ENCODE data around the gene CABP7. TPM values are rescaled to one million over a fixed set of nuclear protein-coding genes. Genes with fewer than 3 reads are reported as not detected.
A peak's percentile ranks its signal among the peaks of the same experiment; 100 is the strongest.
"Not testable (repeated sequence)": the region's sequence is repeated elsewhere in the genome, so short reads cannot be mapped to it uniquely, and the experiment has no call there.

Gene CABP7
- polyA plus RNA-seq, 3 donors = 0.11 to 0.12 TPM; not detected in 1

DNA sequence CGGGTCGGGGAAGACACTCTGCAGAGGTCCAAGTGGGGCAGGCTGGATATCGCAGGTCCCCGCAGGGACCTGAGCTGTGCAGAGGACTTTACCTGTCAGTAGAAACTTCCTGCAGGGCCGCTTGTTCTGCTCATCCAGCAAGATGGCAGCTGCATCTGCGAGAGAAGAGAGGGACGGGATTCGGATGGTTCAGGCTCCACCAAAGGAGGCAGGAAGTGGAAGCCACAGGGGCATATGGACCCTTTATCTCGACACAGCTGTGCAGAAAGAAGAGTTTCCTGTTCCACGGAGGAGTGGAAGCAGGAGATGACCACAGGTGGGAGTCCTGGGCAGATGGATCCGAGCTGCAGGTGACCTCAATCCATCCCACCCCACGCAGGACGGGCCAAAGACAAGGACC, 22.5 kb downstream of the CABP7 start:
- DNase-seq = no peak

DNA sequence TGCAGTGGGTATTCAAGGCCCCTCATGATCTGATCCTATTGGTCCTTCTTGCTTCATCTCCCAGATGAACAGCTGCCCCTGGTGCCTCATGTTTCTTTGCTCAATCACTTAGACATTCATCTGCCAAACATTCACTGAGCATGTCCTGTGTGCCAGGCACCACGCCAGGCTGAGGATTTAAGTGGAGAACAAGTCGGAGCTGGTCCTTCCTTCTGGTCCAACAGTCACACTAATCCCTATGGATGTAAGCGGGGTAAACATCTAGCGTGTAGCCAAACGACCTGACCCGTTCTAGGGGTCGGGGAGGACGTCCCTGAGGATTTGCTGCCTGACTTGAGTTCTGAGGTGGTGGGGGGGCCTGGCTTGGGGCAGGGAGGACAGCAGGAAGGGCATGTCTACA, 25.1 kb downstream of the CABP7 start:
- DNase-seq = no peak

DNA sequence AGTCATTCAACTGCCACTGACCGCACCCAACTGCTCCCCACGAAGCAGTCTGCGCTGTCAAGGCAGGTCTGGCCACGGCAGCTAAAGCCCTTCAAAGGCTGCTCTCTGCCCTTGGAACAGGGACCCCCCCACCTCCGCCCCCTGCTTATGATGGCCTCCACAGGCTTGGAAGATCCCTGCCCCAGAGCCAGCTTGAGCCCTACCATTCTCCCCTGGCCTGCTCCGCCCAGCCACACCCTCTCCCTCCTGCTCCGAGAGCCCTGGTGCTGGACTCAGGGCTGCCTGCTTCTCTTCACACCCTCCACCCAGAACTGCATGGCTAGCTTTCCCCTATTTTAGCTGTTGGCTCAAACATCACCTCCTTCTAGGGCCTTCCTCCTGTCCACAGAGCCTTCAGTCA, 28.0 kb downstream of the CABP7 start:
- DNase-seq = no peak

DNA sequence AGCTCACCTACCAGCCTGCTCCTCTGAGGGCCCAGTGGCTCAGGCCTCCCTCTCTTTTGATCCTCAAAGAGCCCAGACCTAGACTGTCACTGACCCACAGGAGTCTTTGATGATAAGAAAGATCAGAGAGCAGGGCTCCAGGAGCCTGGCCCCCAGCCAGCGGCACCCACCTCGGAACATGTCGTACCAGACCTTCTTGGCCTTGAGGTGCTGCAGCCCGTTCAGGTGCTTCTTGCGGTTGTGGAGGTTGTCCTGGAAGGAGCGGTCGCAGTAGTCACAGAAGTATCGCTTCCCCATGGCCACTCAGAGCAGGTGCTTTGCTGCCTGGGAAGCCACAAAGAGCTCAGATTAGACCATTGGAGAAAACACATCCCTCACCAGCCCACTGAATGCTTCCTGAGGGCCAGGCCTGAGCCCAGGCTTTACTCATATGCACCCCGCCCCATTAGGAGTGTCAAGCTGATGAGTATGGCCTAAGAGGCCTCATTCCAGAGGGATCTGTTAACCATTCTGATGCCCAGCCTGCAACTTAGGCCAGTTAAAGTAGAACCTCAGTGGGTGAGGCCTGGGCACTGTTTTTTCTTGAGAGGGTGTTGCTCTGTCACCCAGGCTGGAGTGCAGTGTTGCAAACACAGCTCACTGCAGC, 28.6 kb downstream of the CABP7 start:
- DNase-seq = no peak

DNA sequence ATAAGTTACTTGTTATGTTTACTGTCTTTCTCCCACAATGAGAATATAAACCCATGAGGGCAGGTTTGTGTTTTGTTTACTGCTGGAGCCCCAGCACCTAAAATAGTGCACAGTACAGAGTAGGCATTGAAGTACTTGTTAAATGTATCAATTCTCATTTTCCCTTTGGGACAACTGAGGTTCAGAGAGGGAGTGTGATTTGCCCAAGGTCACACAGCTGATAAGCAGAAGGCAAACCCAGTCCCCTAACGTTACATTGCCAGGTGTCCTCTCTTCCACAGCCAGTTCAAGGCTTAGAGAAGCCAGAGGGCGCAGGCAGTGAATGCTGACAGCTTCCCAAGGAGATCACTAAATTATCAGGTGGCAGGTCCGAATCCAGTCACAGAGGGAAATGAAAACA, 30.2 kb downstream of the CABP7 start:
- DNase-seq = no peak

DNA sequence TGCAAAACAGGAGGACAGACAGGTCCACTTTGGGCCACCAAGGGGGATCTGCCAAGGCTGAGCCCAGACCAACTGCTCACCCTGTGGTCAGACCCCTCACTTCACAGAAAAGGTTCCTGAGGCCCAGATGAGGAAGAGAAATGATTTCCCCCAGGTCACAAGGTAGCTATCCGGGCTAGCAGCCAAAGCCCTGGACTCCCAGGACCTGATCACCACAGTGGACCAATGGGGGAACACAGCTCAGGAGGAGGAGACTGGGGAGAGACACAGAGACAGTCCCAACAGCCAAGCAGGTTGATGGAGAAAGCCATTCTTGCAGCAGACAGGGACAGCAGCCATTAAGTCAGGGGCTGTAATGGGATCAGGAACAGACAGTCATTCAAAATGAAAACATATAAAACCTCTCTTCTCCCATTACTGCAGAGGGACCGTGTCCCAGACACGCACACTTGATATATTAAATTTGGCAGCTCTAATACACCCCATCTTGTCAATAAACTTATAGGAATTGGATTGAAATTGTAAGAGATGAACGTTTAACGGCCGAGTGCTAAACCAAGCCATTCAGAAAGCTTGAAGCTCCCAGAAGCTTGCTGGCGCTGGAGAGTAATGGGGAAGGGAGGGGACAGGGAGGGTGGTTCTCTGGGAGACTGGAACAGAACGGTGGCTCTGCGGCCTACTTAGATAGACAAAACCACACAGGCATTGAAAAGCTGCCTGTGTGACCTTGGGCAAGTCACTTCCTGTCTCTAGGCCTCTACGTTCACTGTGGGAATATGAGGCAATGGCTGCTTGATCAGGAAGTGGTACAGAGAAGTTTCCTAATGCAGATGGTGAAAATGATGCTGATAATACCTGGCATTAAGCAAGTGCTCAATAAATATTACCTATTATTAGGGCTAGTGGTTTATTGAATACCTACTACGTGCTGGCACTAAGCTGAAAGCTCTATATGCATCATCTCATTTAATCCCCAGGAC, 31.0 kb downstream of the CABP7 start:
- DNase-seq = no peak

DNA sequence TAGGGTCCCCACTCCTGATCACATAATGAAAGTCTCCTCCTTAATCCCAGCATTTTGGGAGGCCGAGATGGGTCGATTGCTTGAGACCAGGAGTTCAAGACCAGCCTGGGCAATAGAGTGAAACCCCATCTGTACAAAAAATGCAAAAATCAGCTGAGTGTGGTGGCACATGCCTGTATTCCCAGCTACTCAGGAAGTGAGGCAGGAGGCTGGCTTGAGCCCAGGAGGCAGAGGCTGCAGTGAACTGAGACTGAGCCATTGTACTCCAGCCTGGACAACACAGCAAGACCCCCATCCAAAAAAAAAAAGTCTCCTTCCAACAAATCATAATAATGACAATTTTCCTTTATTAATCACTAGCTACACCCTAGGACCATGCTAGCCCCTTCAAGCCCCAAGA, 31.9 kb downstream of the CABP7 start:
- no peak for DNase-seq

DNA sequence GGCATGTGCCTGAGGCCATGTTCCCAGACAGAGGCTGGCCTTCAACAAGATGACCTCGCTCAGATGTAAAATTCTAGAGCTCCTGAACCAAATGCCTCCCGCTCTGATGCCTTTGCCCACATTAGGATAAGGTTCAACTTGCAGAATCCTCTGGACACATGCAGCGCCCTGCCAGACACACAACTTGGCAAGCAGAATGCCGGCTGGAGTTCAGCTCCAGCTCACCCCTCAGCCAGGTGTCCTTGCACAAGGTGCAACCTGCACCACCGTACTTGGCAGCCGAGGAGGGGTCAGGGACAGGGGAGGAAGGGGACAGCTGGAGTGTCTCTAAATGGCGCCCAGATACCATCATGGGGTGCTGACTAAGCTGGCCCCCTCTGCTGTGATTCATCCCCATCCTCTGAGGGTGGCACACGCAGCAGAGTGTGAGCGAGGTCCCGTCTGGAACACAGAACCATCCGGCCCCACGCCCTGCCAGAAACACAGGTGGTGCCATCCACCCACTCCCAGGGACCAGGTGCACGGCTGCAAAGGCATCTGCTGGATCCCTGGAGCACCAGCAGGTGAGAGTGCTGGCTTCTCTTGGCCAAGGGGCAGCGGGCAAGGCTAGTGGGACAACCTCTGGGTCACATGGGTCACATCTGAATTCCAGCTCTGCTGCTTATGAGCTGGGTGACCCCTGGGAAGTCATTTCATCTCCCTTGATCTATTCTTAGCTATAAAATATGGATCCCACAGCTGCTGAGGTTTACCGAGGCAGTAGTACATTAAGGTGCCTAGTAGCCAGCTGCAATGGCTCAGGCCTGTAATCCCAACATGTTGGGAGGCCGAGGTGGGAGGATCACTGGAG, 34.2 kb downstream of the CABP7 start:
- no peak for DNase-seq

DNA sequence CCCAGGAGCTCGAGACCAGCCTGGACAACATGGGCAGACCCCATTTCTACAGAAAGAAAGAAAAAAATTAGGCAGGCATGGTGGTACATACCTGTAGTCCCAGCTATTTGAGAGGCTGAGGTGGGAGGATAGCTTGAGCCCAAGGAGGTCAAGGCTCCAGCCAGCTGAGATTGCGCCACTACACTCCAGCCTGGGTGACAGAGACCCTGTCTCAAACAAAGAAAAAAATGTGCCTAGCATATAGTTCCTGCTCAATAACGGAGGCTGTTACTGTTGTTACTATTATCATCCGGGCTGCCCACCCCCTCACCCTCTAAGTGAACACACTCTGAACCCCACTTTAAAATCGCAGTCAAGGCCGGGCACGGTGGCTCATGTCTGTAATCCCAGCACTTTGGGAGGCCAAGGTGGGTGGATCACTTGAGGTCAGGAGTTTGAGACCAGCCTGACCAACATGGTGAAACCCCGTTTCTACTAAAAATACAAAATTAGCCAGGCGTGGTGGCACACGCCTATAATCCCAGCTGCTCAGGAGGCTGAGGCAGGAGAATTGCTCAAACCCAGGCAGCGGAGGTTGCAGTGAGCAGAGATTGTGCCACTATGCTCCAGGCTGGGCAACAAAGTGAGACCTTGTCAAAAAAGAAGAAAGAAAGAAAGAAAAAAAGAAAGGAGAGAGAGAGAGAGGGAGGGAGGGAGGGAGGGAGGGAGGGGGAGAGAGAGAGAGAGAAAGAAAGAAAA, 35.0 kb downstream of the CABP7 start:
- DNase-seq = not testable (repeated sequence)

DNA sequence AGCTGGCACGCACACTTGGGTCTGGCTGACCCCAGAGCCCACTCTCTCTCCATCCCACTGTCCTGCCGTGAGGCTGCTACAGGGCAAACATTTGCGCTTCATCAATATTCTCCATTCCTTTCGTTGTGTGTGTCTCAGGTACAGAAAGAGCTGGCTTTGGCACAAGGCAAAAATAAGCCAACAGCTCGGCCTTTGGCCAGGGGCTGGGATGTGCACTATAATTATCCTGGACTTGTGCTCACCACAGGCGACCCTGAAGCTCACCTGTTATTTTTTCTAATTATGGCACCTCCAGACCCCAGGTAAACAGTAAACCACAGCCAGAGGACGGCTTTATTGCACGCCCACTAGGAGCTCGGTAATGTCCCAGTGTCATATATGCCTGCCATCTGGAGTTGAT, 36.1 kb downstream of the CABP7 start:
- no peak for DNase-seq

DNA sequence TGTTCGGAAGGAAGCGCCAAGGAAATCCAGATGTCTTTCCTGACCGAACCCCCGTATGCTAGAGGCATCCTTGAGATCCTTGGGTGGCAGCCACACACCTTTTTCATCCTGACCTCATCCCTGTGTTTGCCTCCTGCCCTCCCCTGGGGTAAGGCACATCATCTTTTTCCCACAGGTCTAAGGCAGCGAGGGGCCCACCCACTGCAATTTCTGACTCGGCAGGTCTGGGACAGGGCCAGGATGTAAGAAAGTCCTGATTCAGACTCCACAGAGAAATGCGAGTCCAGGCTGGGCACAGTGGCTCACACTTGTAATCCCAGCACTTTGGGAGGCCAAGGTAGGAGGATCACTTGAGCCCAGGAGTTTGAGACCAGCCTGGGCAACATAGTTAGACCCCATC, 36.5 kb downstream of the CABP7 start:
- DNase-seq = no peak

DNA sequence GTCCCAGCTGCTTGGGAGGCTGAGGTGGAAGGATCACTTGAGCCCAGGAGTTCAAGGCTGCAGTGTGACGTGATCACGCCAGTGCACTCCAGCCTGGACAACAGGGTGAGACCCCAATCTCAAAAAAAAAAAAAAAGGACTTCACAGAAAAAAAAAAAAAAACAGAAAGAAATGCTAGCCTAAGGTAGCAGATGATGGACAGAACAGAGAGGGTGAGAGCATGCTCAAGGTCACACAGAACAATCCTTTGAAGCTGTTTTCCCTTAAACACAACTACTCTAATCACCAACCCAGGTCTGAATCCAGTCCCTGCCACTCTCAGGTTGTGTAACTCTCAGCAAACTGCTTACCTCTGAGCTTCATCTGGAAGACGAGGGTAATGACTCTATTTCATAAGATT, 37.3 kb downstream of the CABP7 start:
- DNase-seq = no peak

DNA sequence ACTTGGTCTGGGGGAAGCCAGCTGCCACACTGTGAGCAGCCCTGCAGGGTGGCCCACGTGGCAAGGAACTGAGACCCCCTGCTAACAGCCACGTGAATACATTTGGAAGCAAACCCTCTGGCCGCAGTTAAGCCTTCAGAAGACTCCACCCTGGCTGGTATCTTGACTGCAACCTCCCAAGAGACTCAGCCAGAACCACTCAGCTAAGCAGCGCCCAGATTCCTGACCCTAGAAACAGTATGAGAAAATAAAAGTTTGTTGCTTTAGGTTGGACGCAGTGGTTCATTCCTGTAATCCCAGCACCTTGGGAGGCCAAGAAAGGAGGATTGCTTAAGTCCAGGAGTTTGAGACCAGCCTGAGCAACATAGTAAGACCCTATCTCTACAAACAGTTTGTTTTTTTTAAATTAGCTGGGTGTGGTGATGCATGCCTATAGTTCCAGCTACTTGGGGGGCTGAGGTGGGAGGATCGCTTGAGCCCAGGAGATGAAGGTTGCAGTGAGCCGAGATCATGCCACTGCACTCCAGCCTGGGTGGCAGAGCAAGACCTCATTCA, 38.3 kb downstream of the CABP7 start:
- no peak for DNase-seq

DNA sequence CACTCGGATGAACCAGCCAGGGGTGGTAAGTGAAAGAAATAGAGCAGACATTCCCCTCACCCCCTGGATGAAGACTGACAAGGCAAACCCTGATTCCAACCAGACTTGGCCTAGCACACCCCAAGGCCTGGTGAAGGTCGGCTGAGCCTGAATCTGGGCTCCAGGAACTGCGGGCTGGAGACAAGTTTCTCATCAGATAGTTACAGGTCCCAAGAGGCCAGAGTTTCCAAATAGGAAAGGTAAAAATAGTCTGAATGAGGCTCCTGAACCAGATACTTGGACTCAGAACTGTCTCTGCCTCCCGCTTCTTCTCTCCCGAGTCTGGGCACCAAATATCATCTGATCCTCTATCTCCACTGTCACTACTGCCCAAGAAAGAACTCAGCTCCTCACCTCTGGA, 39.2 kb downstream of the CABP7 start:
- DNase-seq = no peak

DNA sequence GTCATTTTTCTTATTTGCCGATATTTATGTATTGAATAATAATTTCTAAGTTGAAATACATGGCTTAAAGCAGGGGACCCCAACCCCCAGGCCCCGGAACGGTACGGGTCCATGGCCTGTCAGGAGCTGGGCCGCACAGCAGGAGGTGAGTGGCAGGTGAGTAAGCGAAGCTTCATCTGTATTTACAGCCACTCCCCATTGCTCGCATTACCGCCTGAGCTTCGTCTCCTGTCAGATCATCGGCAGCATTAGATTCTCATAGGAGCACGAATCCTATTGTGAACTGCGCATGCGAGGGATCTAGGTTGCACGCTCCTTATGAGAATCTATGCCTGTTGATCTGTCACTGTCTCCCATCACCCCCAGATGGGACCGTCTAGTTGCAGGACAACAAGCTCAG, 42.5 kb downstream of the CABP7 start:
- DNase-seq = no peak

DNA sequence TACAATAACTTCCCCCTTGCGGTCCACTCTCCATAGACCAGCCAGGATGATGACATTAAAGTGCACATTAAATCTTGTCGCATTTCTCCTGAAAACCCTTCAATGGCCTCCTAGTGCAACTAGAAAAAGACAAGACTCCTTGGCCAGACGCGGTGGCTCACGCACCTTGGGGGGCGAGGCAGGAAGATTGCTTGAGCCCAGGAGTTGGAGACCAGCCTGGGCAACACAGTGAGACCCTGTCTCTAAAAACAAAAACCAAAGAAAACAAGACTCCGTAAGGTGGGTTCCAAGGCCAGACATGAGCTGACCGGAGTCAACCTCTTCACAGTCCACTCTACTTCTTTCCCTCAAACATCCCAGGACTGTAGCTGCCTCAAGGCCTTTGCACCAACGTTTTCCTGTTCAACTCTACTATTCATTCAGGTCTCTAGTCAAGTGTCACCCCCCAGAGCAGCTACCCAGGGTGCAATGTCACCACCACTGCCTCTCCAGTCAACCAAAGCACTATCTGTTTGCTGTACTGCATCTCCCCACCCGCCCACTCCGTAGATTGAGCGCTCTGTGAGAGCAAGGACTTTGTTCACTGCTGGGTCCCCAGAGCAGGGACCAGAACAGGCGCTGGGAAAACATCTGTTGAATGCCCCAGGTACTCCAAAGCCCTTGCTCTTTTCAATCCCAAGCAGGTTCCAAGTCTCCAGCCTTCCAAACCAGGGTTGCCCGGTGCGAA, 46.3 kb downstream of the CABP7 start:
- no peak for DNase-seq

DNA sequence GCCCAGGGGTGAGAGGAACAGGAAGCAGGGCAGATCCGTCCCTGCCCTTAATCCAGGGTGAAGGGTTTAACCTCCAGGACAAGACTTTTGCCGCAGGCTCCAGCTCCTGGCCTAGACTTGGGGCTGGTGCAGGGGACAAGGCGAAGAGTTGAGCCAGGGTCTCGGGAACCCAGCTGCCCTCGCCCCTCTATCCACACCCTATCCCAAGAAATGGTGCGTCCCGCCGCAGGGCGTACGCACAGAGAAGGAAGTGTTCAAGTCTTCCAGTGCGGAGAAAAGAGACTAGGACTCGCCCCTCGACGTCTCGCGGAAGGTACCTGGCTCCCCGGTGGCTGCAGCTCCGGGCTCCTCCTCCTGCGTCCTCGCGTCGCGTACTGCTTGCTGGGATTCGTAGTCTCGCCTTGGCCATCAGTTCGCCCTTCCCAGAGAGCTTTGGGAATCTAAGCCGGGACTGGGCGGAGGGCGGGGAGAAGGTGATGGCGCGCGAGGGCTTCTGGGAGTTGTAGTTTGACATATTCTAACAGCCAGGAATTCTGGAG, 46.9 kb downstream of the CABP7 start, which contains the start of gene ZMAT5:
Gene ZMAT5 (minus strand): TSS at position 376 of the 539 bp plus-strand sequence. CDS start 18,463 bp downstream, outside the sequence.
- DNase-seq = peak; percentile 96

DNA sequence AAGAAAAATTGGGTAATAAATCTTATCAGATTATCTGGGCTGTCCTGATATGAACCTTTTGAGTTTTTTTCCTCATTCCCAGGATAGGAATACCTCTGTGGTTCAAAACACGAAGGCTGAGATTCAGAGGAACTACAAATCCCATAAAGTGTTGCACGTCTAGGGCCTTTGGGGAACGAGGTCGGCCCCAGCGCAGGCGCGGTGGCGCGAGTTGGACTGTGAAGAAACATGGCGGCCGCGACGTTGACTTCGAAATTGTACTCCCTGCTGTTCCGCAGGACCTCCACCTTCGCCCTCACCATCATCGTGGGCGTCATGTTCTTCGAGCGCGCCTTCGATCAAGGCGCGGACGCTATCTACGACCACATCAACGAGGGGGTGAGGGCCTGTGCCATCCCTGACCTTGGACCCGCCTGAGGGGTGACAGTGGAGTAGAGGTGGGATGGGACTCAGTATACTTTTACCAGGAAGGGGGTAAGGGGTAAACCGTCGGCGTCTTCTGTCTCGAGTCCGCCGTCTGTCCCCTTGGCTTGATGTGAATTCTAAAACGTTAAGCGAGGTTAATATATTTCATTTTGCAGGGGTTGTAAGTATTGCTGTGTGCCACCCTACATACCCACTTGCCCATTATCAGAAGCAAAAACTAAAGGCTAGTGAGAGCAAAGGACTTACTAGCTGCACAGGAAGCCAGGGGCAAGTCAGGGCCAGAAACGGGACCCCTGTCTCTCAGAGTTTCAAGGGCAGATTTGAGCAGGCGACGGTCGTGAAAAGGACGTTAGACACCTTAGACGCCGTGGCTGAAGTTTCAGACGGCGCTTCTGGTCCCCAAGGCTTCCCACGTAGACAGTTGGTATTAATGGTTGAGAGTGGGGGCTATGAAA, 47.6 kb downstream of the CABP7 start, which contains the start of gene UQCR10:
Gene UQCR10 (plus strand): TSS at position 199 of the 881 bp plus-strand sequence. CDS start 30 bp downstream, at position 229.
- peak; percentile 91 for DNase-seq

Data from renal pelvis (tissue), 4 donors.